Fibroblast of the aortic adventitia (primary cell): ENCODE results near the gene TACC2. TPM values are rescaled to one million over a fixed set of nuclear protein-coding genes. Genes with fewer than 3 reads are reported as not detected.

Source experiments
- DNase-seq: peaks from one replicate; pipeline ENCODE4 v3.0.0-alpha.2; 2010; ENCODE audit warnings: low read depth
- H3K4me3 ChIP-seq: 2 replicates; pipeline ENCODE4 v1.5.1; 2011; ENCODE audit warnings: low read depth, mild to moderate bottlenecking, control low read depth, low read length, moderate library complexity
- CTCF ChIP-seq: IDR thresholded peaks from 2 replicates; pipeline ENCODE4 v1.5.1; 2011; ENCODE audit warnings: mild to moderate bottlenecking, low read length, control low read depth, inconsistent platforms; ENCODE audit not compliant: insufficient read depth
- total RNA-seq: library from RNA; depleted of rRNA; stranded (reverse); fragments of >200 nt; gene quantifications from 2 replicates; pipeline ENCODE4 v1.2.3, GENCODE V29; 2012; ENCODE audit warnings: low replicate concordance

The TACC2 gene
- total RNA-seq, 1 donor, result 9.2 TPM

DNA sequence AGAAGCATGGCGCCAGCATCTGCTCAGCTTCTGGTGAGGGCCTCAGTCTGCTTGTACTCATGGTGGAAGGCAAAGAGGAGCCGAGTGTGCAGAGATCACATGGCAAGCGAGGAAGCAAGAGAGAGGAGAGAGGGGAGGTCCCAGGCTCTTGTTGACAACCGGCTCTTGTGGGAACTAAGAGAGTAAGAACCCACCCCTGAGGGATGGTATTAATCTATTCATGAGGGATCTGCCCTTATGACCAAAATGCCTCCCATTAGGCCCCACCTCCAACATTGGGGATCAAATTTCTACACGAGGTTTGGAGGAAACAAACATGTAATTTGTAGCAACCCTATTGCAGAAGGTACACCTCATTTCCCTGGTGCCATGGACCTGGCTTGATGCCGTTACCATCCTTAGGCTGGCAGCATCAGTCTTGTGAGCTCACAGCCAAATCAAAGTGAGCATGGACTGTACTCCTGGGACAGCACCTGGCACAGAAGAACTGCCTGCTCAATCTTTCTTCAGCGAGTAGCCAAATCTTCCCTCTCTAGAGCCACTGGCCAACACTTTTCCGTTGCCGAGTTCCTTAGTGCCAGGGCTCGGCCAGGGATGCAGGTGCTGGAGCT is 288.7 kb downstream of the TACC2 start:
- no peak overlapping the region for H3K4me3 ChIP-seq
- no peak for TF ChIP-seq CTCF
- DNase-seq, result no peak

- TF ChIP-seq CTCF, result peak; percentile 69
- no peak overlapping the region for H3K4me3 ChIP-seq
- DNase-seq, result peak; percentile 51
Observed at GRCh38 chr10:122279725-122280141, 290.8 kb downstream of the TACC2 start.

DNA sequence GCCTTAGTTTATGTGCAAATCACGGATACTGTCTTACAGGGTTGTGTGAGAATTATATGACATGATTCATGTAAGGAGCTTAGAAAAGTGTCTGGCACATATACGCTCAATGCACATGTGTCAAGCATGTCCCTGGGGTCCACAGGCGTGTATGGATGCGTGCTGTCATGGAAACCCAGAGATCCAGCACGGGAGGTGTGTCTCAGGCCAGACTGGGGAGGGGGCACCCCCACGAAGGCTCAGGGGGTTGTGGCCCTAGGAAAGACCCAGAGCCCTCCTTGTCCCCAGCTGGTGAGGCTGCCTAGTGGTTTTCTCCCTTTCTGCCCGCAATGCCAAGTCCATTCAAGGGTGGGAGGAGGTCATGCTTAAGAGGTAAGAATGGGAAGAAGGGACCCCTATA is 291.2 kb downstream of the TACC2 start:
- no peak for DNase-seq
- H3K4me3 ChIP-seq, result no peak overlapping the region
- no peak for TF ChIP-seq CTCF

DNA sequence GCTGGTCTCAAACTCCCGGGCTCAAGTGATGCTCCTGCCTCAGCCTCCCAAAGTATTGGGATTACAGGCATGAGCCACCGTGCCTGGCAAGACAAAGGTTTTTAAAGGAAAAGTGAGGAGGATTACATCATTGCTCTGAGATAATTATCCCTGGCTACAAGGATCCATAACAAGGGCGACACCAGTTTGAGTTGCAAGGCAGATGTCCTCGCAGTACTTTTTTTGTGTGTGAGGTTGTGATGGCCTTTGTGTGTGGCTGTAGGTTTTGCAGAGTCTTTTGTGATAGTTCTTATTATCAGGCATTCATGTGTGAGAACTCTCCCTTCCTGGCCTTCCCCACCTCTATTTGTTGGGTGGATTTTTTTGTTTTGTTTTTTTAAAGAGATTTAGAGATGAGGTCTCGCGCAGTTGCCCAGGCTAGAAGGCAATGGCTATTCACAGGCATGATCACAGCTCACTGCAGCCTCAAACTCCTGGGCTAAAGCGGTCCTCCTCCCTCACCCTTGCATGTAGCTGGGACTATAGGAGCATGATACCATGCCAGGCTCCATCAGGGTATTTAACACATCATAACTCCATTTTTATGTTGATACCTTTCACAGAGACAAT is 292.2 kb downstream of the TACC2 start:
- DNase-seq, result no peak
- H3K4me3 ChIP-seq, result no peak overlapping the region
- TF ChIP-seq CTCF, result no peak

DNA sequence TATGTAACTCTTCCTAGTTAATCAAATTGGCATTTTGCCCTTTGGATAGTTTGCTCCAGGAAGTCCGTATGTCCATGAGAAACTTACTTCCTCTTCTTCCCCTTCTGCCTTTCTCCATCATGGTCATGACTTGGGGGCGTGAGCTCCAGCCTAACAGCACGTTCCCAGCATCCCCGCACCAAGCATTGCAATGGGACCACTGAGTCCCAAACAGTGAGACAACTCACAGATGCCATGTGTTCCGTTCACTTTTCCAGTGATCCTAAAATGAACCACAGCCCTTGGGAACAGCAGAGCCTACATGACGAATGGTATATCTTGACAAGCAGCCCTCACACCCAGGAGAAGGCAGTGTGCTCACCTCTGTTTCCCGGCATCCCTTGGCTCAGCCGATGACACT is 292.8 kb downstream of the TACC2 start:
- no peak overlapping the region for H3K4me3 ChIP-seq
- no peak for TF ChIP-seq CTCF
- no peak for DNase-seq

GRCh38 chr10:122282253-122282671 is 293.3 kb downstream of the TACC2 start:
- DNase-seq, result peak; percentile 22
- no peak for TF ChIP-seq CTCF
- H3K4me3 ChIP-seq, result no peak overlapping the region
